ENCODE results near the gene CAPN9.

Gene CAPN9

GRCh38 chr1:230827801-230828200 lies 80.6 kb downstream of the CAPN9 start:
- Histone ChIP-seq H3K36me3 (ENCODE audit: control insufficient read depth in 2 of 2, insufficient read depth in 2 of 2, low read length in 2 of 2) (no peaks in the 10 kb centered on the region), H3K4me3 (ENCODE audit: low read length in 2 of 2) (no peak overlapping the region), H3K9me3 (ENCODE audit: control insufficient read depth in 2 of 2, low read length in 2 of 2) (no peaks in the 10 kb centered on the region), H3K27ac (ENCODE audit: low read depth in 2 of 2, low read length in 2 of 2) (no peak overlapping the region), H3K27me3 (ENCODE audit: control insufficient read depth in 2 of 2, insufficient read depth in 2 of 2, low read length in 2 of 2) (no peaks in the 10 kb centered on the region), H3K4me1 (ENCODE audit: control insufficient read depth in 2 of 2, insufficient read depth in 2 of 2, low read length in 2 of 2) (peaks cover 0 to 6% of the 10 kb centered on the region in 2 donors), H3K9ac (ENCODE audit: low read depth in 1 of 2, low read length in 2 of 2) (no peak overlapping the region)

DNA sequence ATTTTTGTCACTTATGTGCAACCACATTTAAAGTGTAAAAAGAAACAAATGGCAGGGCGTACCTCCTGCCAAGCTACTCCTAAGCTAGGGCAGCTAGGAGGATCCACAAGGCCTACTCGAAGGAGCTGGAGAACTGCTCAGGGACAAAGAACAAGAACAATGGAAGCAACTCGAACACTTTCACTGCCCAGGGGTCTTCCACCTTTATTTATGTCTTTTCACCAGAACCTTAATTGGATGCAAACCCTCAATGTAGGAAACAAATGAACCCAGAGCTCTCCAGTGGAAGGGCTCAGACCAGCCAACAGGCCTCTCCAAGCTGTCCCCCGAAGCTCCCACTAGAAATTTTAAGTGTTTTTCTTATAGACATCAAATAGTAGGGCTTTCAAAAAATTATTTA lies 81.2 kb downstream of the CAPN9 start:
- H3K27ac ChIP-seq (ENCODE audit: low read depth in 2 of 2, low read length in 2 of 2): no peak overlapping the region

DNA sequence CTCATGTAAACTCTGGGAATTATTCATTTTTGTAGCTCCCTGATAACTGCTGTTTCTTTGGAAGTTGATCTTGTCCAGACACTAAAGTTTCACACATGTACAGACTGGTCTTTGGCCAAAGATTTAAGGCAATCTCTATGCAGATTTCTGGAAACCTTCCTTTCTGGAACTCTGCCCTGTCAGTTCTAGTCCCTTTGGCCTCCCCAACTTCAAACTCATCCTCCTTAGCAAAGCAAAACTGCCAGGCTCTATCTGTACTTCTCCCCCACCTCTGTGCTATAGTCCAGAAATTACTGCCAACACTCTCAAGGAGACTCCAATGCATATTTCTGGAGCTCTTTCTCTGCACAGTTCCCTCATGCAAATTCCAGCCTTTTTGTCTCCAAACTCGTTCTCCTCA lies 84.6 kb downstream of the CAPN9 start:
- Histone ChIP-seq H3K4me1 (ENCODE audit: control insufficient read depth in 2 of 2, insufficient read depth in 2 of 2, low read length in 2 of 2) (no peaks in the 10 kb centered on the region), H3K27ac (ENCODE audit: low read depth in 2 of 2, low read length in 2 of 2) (no peak overlapping the region), H3K9ac (ENCODE audit: low read depth in 1 of 2, low read length in 2 of 2) (no peak overlapping the region), H3K36me3 (ENCODE audit: control insufficient read depth in 2 of 2, insufficient read depth in 2 of 2, low read length in 2 of 2) (no peaks in the 10 kb centered on the region), H3K9me3 (ENCODE audit: control insufficient read depth in 2 of 2, low read length in 2 of 2) (no peaks in the 10 kb centered on the region), H3K27me3 (ENCODE audit: control insufficient read depth in 2 of 2, insufficient read depth in 2 of 2, low read length in 2 of 2) (no peaks in the 10 kb centered on the region), H3K4me3 (ENCODE audit: low read length in 2 of 2) (no peak overlapping the region)

More for the DNA sequence above, 81.2 kb downstream of the CAPN9 start:
- no peaks in the 10 kb centered on the region for H3K9me3 ChIP-seq (ENCODE audit: control insufficient read depth in 2 of 2, low read length in 2 of 2)
- H3K4me1 ChIP-seq (ENCODE audit: control insufficient read depth in 2 of 2, insufficient read depth in 2 of 2, low read length in 2 of 2): peaks cover 0 to 6% of the 10 kb centered on the region in 2 donors
- H3K9ac ChIP-seq (ENCODE audit: low read depth in 1 of 2, low read length in 2 of 2): no peak overlapping the region
- no peaks in the 10 kb centered on the region for H3K27me3 ChIP-seq (ENCODE audit: control insufficient read depth in 2 of 2, insufficient read depth in 2 of 2, low read length in 2 of 2)
- H3K36me3 ChIP-seq (ENCODE audit: control insufficient read depth in 2 of 2, insufficient read depth in 2 of 2, low read length in 2 of 2): no peaks in the 10 kb centered on the region
- no peak overlapping the region for H3K4me3 ChIP-seq (ENCODE audit: low read length in 2 of 2)

DNA sequence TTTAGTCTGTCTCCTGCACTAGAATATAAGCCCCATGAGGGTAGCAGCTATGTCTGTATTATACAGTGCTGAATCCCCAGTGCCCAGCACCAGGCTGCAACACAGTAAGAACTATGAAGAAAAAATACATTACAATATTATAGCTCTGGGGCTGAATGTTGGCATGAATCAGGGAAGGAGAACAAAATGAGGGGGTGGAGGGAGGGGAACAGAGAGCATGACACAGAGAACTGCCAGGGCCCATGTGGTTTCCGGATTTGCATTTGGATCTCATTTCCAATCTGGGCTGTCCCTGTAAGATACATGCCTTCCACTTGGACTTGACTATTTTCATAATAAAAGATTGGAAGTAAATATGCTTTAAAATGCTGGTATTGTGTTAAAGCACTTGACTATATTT lies 85.3 kb downstream of the CAPN9 start:
- no peaks in the 10 kb centered on the region for H3K27me3 ChIP-seq (ENCODE audit: control insufficient read depth in 2 of 2, insufficient read depth in 2 of 2, low read length in 2 of 2)
- no peak overlapping the region for H3K27ac ChIP-seq (ENCODE audit: low read depth in 2 of 2, low read length in 2 of 2)
- H3K36me3 ChIP-seq (ENCODE audit: control insufficient read depth in 2 of 2, insufficient read depth in 2 of 2, low read length in 2 of 2): no peaks in the 10 kb centered on the region
- no peaks in the 10 kb centered on the region for H3K9me3 ChIP-seq (ENCODE audit: control insufficient read depth in 2 of 2, low read length in 2 of 2)
- no peaks in the 10 kb centered on the region for H3K4me1 ChIP-seq (ENCODE audit: control insufficient read depth in 2 of 2, insufficient read depth in 2 of 2, low read length in 2 of 2)
- H3K4me3 ChIP-seq (ENCODE audit: low read length in 2 of 2): no peak overlapping the region
- no peak overlapping the region for H3K9ac ChIP-seq (ENCODE audit: low read depth in 1 of 2, low read length in 2 of 2)

GRCh38 chr1:230833511-230833910 lies 86.3 kb downstream of the CAPN9 start:
- Histone ChIP-seq H3K4me3 (ENCODE audit: low read length in 2 of 2) (no peak overlapping the region), H3K27me3 (ENCODE audit: control insufficient read depth in 2 of 2, insufficient read depth in 2 of 2, low read length in 2 of 2) (no peaks in the 10 kb centered on the region), H3K9ac (ENCODE audit: low read depth in 1 of 2, low read length in 2 of 2) (no peak overlapping the region), H3K9me3 (ENCODE audit: control insufficient read depth in 2 of 2, low read length in 2 of 2) (no peaks in the 10 kb centered on the region), H3K4me1 (ENCODE audit: control insufficient read depth in 2 of 2, insufficient read depth in 2 of 2, low read length in 2 of 2) (no peaks in the 10 kb centered on the region), H3K36me3 (ENCODE audit: control insufficient read depth in 2 of 2, insufficient read depth in 2 of 2, low read length in 2 of 2) (peaks cover 0 to under 1% of the 10 kb centered on the region in 2 donors), H3K27ac (ENCODE audit: low read depth in 2 of 2, low read length in 2 of 2) (no peak overlapping the region)

- no peaks in the 10 kb centered on the region for H3K27me3 ChIP-seq (ENCODE audit: control insufficient read depth in 2 of 2, insufficient read depth in 2 of 2, low read length in 2 of 2)
- H3K9me3 ChIP-seq (ENCODE audit: control insufficient read depth in 2 of 2, low read length in 2 of 2): no peaks in the 10 kb centered on the region
These were observed 87.1 kb downstream of the CAPN9 start for GRCh38 chr1:230834292-230834691.

DNA sequence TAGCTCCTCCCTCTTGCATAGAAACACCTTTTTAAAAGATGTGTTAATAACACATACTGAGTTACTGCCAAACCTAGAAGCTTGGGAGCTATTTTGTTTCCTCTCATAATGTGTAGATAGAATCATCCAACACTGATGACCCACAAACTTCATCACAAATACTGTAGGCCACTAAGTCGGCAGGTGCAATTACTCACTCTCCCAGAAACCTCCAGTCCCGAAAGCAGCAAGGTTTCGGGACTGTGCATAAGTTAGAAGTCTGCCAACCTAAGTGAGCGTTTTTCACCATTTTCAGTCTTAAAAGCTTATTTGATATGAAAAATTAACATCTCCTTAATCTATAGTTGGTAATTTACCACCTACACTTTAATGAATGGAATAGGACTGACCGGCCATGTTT lies 89.2 kb downstream of the CAPN9 start:
- Histone ChIP-seq H3K4me3 (ENCODE audit: low read length in 2 of 2) (no peak overlapping the region), H3K9me3 (ENCODE audit: control insufficient read depth in 2 of 2, low read length in 2 of 2) (no peaks in the 10 kb centered on the region), H3K36me3 (ENCODE audit: control insufficient read depth in 2 of 2, insufficient read depth in 2 of 2, low read length in 2 of 2) (peaks cover under 1 to 4% of the 10 kb centered on the region in 2 donors), H3K27ac (ENCODE audit: low read depth in 2 of 2, low read length in 2 of 2) (no peak overlapping the region), H3K9ac (ENCODE audit: low read depth in 1 of 2, low read length in 2 of 2) (no peak overlapping the region), H3K27me3 (ENCODE audit: control insufficient read depth in 2 of 2, insufficient read depth in 2 of 2, low read length in 2 of 2) (no peaks in the 10 kb centered on the region), H3K4me1 (ENCODE audit: control insufficient read depth in 2 of 2, insufficient read depth in 2 of 2, low read length in 2 of 2) (no peaks in the 10 kb centered on the region)

More at GRCh38 chr1:230834292-230834691, 87.1 kb downstream of the CAPN9 start:
- Histone ChIP-seq H3K4me3 (ENCODE audit: low read length in 2 of 2) (no peak overlapping the region), H3K4me1 (ENCODE audit: control insufficient read depth in 2 of 2, insufficient read depth in 2 of 2, low read length in 2 of 2) (no peaks in the 10 kb centered on the region), H3K9ac (ENCODE audit: low read depth in 1 of 2, low read length in 2 of 2) (no peak overlapping the region), H3K36me3 (ENCODE audit: control insufficient read depth in 2 of 2, insufficient read depth in 2 of 2, low read length in 2 of 2) (peaks cover 0 to 4% of the 10 kb centered on the region in 2 donors), H3K27ac (ENCODE audit: low read depth in 2 of 2, low read length in 2 of 2) (no peak overlapping the region)

DNA sequence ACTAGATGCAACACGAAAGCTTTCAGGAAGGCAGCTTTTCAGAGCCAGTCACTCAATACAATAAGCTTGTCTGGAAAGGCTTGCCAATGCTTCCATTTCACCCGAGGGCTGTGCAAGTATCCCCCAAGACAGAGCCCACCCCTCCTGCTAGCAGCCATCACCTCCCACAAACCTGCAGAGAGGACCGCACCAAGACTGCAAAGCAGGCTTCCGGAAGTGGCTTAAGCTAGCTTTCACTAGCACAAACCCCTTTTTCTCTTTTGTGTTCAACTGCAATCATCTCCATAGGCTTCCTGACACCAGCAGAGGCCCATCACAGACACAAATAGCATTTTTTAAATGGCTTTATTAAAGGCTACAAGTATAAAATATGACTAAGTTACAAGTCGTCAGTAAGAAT lies 89.6 kb downstream of the CAPN9 start:
- Histone ChIP-seq H3K27me3 (ENCODE audit: control insufficient read depth in 2 of 2, insufficient read depth in 2 of 2, low read length in 2 of 2) (no peaks in the 10 kb centered on the region), H3K4me1 (ENCODE audit: control insufficient read depth in 2 of 2, insufficient read depth in 2 of 2, low read length in 2 of 2) (no peaks in the 10 kb centered on the region), H3K9me3 (ENCODE audit: control insufficient read depth in 2 of 2, low read length in 2 of 2) (no peaks in the 10 kb centered on the region), H3K36me3 (ENCODE audit: control insufficient read depth in 2 of 2, insufficient read depth in 2 of 2, low read length in 2 of 2) (peaks cover 4 to 5% of the 10 kb centered on the region in 2 donors), H3K27ac (ENCODE audit: low read depth in 2 of 2, low read length in 2 of 2) (no peak overlapping the region), H3K9ac (ENCODE audit: low read depth in 1 of 2, low read length in 2 of 2) (no peak overlapping the region), H3K4me3 (ENCODE audit: low read length in 2 of 2) (no peak overlapping the region)

- Histone ChIP-seq H3K27me3 (ENCODE audit: control insufficient read depth in 2 of 2, insufficient read depth in 2 of 2, low read length in 2 of 2) (no peaks in the 10 kb centered on the region), H3K4me3 (ENCODE audit: low read length in 2 of 2) (no peak overlapping the region), H3K9me3 (ENCODE audit: control insufficient read depth in 2 of 2, low read length in 2 of 2) (no peaks in the 10 kb centered on the region), H3K36me3 (ENCODE audit: control insufficient read depth in 2 of 2, insufficient read depth in 2 of 2, low read length in 2 of 2) (peaks cover 9 to 15% of the 10 kb centered on the region in 2 donors), H3K9ac (ENCODE audit: low read depth in 1 of 2, low read length in 2 of 2) (no peak overlapping the region), H3K4me1 (ENCODE audit: control insufficient read depth in 2 of 2, insufficient read depth in 2 of 2, low read length in 2 of 2) (no peaks in the 10 kb centered on the region), H3K27ac (ENCODE audit: low read depth in 2 of 2, low read length in 2 of 2) (no peak overlapping the region)
These were observed 92.0 kb downstream of the CAPN9 start for GRCh38 chr1:230839173-230839572.

DNA sequence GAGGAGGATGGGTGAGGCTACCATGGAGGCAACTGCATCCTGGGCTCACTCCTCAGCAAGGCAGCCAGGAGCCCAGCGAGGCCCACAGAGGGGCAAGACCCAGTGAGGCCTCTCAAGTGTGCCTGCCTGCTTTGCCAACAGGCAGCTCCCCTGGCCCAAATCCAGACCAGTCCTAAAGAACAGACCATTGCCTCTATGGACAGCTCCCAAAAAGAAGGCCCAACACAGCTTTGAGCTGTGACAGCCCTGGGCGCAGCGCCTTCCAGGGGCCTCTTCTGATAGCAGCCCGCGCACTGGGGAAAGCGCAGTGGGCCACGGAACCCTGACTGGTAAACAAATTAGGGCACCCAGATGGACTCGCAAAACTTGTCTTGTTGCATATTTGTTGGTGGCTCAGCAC lies 95.6 kb downstream of the CAPN9 start:
- Histone ChIP-seq H3K36me3 (ENCODE audit: control insufficient read depth in 2 of 2, insufficient read depth in 2 of 2, low read length in 2 of 2) (peaks cover 9 to 15% of the 10 kb centered on the region in 2 donors), H3K4me3 (ENCODE audit: low read length in 2 of 2) (no peak overlapping the region), H3K9me3 (ENCODE audit: control insufficient read depth in 2 of 2, low read length in 2 of 2) (no peaks in the 10 kb centered on the region), H3K27me3 (ENCODE audit: control insufficient read depth in 2 of 2, insufficient read depth in 2 of 2, low read length in 2 of 2) (no peaks in the 10 kb centered on the region), H3K4me1 (ENCODE audit: control insufficient read depth in 2 of 2, insufficient read depth in 2 of 2, low read length in 2 of 2) (no peaks in the 10 kb centered on the region), H3K9ac (ENCODE audit: low read depth in 1 of 2, low read length in 2 of 2) (no peak overlapping the region), H3K27ac (ENCODE audit: low read depth in 2 of 2, low read length in 2 of 2) (no peak overlapping the region)
